Suppressor macrophage treated with lipopolysaccharide for 4 hours (primary cell): ENCODE results near the gene UBTF.
"Not testable (repeated sequence)": the region's sequence is repeated elsewhere in the genome, so short reads cannot be mapped to it uniquely, and the experiment has no call there.

Source experiments
- DNase-seq: peaks from one replicate; pipeline ENCODE4 v3.0.0-alpha.2; 2020

Gene UBTF

GRCh38 chr17:44247440-44247841, 28.0 kb upstream of the UBTF start:
- no peak for DNase-seq

DNA sequence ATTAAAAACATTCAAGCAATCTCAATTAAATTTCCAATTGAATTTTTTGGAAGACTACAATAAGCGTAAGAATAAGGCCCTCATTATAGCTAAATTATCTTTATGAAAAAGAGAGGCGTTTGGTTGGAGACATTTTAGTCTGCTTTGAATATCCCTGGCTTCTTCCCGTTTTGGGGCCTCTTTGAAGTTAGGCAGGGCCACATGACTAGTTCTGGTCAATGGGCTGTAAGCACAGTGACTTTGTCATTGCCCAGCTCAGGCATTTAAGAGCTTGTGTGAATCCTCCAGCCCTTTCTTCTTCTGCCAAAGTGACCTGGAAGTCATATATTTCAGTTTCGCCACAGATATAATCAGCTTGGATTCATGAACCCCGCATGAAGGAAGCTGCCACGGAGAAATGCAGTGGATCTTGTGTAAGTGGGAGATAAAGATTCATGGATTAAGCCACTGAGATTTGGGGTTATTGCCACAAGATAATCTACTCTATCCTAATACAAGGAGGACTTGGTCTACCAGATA, 21.7 kb upstream of the UBTF start:
- DNase-seq: peak; percentile 65

GRCh38 chr17:44237886-44238285, 18.4 kb upstream of the UBTF start:
- not testable (repeated sequence) for DNase-seq

DNA sequence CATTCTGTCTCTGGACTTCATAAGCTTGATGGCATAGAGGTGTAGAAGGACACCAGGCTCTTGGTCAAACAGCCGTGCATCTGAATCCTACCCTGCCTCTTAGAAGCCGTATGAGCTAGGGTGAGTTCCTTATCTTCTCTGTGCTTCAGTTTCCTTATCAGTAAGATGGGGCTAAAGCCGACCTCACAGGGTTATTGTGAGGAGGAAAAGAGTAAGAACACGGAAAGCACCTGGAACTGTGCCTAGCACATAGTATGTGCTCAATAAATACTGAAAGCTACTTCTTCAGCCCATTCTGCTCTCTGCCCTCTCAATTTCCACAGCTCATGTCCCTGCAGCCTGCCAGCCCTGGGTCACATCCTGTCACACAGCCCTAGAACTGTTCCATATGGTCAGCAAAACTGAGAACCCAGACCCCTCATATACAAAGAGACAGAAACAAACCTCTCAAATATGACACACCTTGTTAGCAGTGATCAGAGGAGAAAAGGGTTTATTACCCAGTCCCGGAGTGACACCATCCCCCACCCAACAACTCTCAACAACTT, 17.0 kb upstream of the UBTF start:
- no peak for DNase-seq

DNA sequence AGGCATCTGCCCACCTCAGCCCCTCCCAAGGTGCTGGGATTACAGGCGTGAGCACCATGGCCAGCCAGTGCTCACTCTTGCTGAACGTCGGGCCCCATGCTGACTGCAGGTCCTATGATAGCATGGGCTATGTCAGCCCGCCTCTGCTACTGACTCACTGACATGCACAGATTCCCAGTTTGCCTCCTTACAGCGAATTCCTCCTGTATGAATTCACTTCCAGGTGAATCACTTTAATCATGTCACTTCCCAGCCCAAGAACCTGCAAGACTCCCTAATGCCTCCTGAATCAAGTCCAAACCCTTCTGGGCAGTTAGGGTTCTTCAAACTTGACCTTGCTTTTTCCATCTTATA, 16.1 kb upstream of the UBTF start:
- DNase-seq: no peak

DNA sequence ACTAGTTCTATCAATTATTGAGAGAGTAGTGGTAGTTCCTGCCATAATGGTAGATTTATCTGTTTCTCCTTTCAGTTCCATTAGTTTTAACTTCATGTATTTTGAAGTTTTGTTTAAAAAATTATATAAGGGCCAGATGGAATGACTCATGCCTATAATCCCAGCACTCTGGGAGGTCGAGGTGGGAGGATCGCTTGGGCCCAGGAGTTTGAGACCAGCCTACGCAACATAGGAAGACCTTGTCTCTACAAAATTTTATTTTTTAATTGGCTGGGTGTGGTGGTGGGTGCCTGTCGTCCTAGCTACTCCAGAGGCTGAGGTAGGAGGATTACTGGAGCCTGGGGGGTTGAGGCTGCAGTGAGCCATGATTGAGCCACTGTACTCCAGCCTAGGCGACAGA, 14.1 kb upstream of the UBTF start:
- no peak for DNase-seq

- DNase-seq: no peak
Measured at GRCh38 chr17:44232061-44232460, 12.6 kb upstream of the UBTF start.

GRCh38 chr17:44230140-44230539, 10.7 kb upstream of the UBTF start:
- DNase-seq: no peak

GRCh38 chr17:44229090-44229489, 9.6 kb upstream of the UBTF start:
- no peak for DNase-seq

GRCh38 chr17:44223541-44224071, 4.1 kb upstream of the UBTF start:
- DNase-seq: no peak

- DNase-seq: peak; percentile 49
Measured at GRCh38 chr17:44222112-44222869, 2.8 kb upstream of the UBTF start.

DNA sequence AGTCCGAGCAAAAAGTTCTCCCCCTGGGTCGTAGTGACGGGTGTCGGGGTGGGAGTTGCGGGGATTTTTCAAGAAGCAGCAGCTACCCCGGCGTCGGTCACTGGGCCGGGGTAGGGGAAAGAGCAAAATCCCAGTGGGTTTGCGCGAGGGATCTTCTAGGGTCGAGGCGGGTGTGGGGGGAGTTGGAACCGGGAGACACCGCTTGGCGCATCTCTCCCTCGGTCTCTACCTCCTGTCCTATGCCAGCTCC, 2.3 kb upstream of the UBTF start:
- no peak for DNase-seq

- peak; percentile 62 for DNase-seq
Measured at GRCh38 chr17:44221084-44221861, 1.8 kb upstream of the UBTF start.

DNA sequence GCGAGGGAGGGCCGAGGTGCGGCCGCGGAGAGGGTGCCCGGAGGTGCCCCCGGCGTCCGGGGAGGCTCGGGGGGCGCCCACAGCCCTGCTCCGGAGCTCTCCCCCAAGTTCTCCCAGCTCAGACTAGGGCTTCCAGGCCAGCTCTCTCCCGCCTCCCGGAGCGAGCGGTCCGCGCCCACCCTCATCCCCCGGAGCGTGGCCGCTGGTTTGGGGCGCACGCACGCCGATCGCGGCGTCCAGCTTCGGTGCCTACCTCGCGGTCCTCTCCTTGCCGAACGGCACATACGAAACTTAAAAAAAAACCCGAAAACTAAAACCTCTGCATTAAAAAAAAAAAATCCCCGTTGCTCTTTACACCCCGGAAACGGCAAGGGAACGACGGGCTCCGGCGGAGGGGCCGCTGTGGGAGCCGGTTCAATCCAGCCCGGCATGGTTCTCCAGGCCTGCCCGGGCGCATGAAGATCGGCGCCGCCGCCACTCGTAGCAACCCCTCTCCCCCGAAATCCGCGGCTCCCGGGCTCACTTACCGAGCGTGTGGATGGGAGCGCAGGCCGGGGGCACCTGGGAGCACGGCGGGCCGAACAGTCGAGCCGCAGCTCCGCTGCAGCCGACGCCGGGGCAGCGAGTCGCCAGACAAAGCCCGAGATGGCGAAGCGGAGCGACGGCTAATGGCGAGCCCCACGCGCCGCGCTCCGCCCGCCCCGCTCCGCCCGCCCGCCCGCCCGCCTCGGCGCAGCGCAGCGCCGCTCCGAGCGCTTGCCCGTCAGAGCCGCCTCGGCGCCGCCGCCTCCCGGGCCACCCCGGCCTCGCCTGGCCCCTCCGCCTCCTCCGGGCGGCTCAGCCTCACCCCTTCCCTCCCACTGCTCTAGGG, 973 bp upstream of the UBTF start:
- peak; percentile 52 for DNase-seq

GRCh38 chr17:44219108-44219615, 313 bp downstream of the UBTF start:
- DNase-seq: peak; percentile 85

DNA sequence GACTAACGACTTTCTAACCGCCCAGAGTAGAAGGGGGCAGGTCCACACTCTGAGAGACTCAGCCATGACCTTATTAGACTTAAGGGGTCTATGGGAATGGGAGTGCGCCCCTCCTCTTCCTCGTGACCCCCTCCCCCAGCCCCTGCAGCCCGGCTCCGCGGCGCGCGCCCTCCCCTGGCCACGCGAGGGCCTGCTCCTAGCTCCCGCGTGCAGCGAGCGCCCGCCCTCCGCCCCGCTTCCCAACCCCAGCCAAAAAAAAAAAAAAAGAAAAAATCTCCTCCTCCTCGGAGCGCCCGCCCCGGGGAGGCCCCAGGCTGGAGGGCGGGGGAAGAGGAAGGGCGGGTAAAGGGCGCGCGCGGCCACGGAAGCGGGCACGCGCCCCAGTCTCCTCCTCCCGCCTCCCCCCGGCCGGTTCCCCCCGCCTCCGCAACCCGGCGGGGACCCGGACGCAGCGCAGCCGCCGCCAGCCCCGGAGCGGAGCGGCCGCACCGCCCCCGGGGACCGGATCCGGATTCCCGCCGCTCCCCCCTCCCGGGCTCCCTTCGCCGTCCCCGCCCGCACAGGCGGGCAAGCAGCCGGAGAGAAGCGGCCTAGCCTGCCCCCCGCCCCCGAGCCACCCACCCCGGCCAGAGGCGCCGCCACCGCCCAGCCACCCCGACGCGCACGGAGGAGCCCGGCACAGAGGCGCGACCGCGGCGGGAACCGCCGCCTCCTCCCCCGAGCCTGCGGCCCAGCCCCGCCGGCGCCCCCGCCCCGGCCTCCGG, 949 bp downstream of the UBTF start:
- peak; percentile 94 for DNase-seq

- no peak for DNase-seq
Measured at GRCh38 chr17:44217738-44218343, 1.6 kb downstream of the UBTF start.

DNA sequence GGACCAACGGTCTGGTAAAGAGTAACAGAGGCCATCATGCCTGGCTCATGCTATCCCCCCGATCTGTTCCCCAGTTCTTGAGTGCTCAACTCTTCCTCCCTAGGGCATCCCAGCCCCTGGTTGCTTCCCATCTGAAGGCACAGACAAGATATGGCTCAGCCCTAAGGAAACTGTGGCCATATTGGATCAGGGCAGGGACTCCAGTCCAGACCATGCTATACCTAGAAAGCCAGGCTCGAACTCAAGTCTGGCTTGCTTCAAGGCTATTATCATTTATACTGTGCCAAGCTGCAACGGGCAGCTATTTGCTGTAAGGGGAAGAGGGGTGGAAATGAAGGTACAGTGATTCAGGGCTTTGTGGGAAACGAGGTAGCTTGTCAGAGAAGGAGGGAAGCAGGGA, 2.8 kb downstream of the UBTF start:
- DNase-seq: no peak

GRCh38 chr17:44216173-44216572, 3.3 kb downstream of the UBTF start:
- no peak for DNase-seq

GRCh38 chr17:44214896-44215295, 4.6 kb downstream of the UBTF start:
- DNase-seq: no peak

- no peak for DNase-seq
Measured at GRCh38 chr17:44214230-44214494, 5.3 kb downstream of the UBTF start.
